A549 (cell line): ENCODE measurements around the gene RFX1.

ENCODE experiments used
- CTCF ChIP-seq: fragments of >200 bp; sonication (Bioruptor Twin); formaldehyde crosslinking; IDR thresholded peaks from 3 replicates; pipeline ENCODE4 v1.5.1; 2016
- POLR2A ChIP-seq: IDR thresholded peaks from 2 replicates; pipeline ENCODE4 v1.6.1; 2012; ENCODE audit warnings: mild to moderate bottlenecking, low read length
- RCOR1 ChIP-seq: fragments of 150-350 bp; IDR thresholded peaks from 2 replicates; pipeline ENCODE4 v1.6.1; 2014; ENCODE audit warnings: antibody characterized with exemption, low read length, low read depth
- SMC3 ChIP-seq: fragments of >200 bp; sonication (Bioruptor Twin); formaldehyde crosslinking; IDR thresholded peaks from 3 replicates; pipeline ENCODE4 v1.6.1; 2018; ENCODE audit warnings: inconsistent platforms

GRCh38 chr19:13965926-13966683, 40.0 kb downstream of the RFX1 start:
- TF ChIP-seq SMC3, result no peak
- TF ChIP-seq CTCF, result no peak
- no peak for TF ChIP-seq POLR2A
- TF ChIP-seq RCOR1, result no peak
